ENCODE results near the gene FNDC5.

FNDC5 gene

GRCh38 chr1:32904797-32905196 lies 34.1 kb upstream of the FNDC5 start:
- ATAC-seq (ENCODE audit: low read depth) (no peak), DNase-seq (ENCODE audit: low spot score) (no peak)
- Histone ChIP-seq H3K4me1 (ENCODE audit: insufficient read depth, poor library complexity, severe bottlenecking) (no peaks in the 10 kb centered on the region), H3K27ac (ENCODE audit: poor library complexity, severe bottlenecking) (no peak overlapping the region), H3K36me3 (ENCODE audit: low read depth) (no peaks in the 10 kb centered on the region), H3K4me3 (ENCODE audit: severe bottlenecking) (no peak overlapping the region), H3K27me3 (ENCODE audit: insufficient read depth, poor library complexity, severe bottlenecking) (no peaks in the 10 kb centered on the region), H3K9me3 (ENCODE audit: severe bottlenecking) (no peaks in the 10 kb centered on the region)
- TF ChIP-seq CTCF (IDR thresholded peaks at IDR 0.05; ENCODE audit: poor library complexity, severe bottlenecking) = no peak

- Histone ChIP-seq H3K27me3 (ENCODE audit: insufficient read depth, poor library complexity, severe bottlenecking) (no peaks in the 10 kb centered on the region), H3K4me1 (ENCODE audit: insufficient read depth, poor library complexity, severe bottlenecking) (no peaks in the 10 kb centered on the region), H3K27ac (ENCODE audit: poor library complexity, severe bottlenecking) (no peak overlapping the region), H3K36me3 (ENCODE audit: low read depth) (no peaks in the 10 kb centered on the region), H3K9me3 (ENCODE audit: severe bottlenecking) (no peaks in the 10 kb centered on the region), H3K4me3 (ENCODE audit: severe bottlenecking) (no peak overlapping the region)
- no peak for TF ChIP-seq CTCF (IDR thresholded peaks at IDR 0.05; ENCODE audit: poor library complexity, severe bottlenecking)
- ATAC-seq (ENCODE audit: low read depth) = no peak
- DNase-seq (ENCODE audit: low spot score) = no peak
Observed at GRCh38 chr1:32903991-32904785, 33.5 kb upstream of the FNDC5 start.

GRCh38 chr1:32902535-32902920 lies 31.8 kb upstream of the FNDC5 start:
- Histone ChIP-seq H3K36me3 (ENCODE audit: low read depth) (no peaks in the 10 kb centered on the region), H3K9me3 (ENCODE audit: severe bottlenecking) (no peaks in the 10 kb centered on the region), H3K4me3 (ENCODE audit: severe bottlenecking) (no peak overlapping the region), H3K27me3 (ENCODE audit: insufficient read depth, poor library complexity, severe bottlenecking) (no peaks in the 10 kb centered on the region), H3K27ac (ENCODE audit: poor library complexity, severe bottlenecking) (no peak overlapping the region), H3K4me1 (ENCODE audit: insufficient read depth, poor library complexity, severe bottlenecking) (no peaks in the 10 kb centered on the region)
- no peak for TF ChIP-seq CTCF (IDR thresholded peaks at IDR 0.05; ENCODE audit: poor library complexity, severe bottlenecking)
- DNase-seq (ENCODE audit: low spot score) = peak; percentile 19
- no peak for ATAC-seq (ENCODE audit: low read depth)

DNA sequence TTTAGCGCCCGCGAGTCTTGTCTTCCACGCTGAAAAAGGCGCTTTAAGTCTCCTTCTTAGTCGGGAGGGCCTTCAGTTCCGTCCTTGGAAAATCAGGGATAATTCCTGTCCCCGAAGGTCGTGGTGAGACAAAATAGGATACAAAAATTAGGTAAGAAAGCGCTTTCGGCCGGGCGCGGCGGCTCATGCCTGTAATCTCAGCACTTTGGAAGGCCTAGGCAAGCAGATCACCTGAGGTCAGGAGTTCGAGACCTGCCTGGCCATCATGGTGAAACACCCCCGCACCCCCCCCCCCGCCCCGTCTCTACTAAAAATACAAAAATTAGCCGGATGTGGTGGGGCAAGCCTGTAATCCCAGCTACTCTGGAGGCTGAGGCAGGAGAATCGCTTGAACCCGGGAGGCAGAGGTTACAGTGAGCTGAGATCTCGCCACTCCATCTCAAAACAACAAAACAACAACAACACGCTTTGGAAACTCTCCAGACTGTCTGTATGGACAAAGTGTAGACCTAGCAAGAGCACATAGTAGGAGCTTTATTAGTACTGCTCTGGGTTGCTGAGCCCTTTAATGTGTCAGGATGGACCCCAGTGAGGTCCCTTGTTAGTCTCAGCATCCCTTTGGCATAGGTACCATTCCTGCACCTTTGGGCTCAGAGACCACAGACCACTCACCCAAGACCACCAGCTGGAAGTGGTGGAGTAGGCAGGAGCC lies 31.3 kb upstream of the FNDC5 start:
- no peak for ATAC-seq (ENCODE audit: low read depth)
- H3K27ac ChIP-seq (ENCODE audit: poor library complexity, severe bottlenecking) = no peak overlapping the region
- no peaks in the 10 kb centered on the region for H3K4me1 ChIP-seq (ENCODE audit: insufficient read depth, poor library complexity, severe bottlenecking)
- no peaks in the 10 kb centered on the region for H3K36me3 ChIP-seq (ENCODE audit: low read depth)
- H3K27me3 ChIP-seq (ENCODE audit: insufficient read depth, poor library complexity, severe bottlenecking) = no peaks in the 10 kb centered on the region
- DNase-seq (ENCODE audit: low spot score) = peak; percentile 29
- TF ChIP-seq CTCF (IDR thresholded peaks at IDR 0.05; ENCODE audit: poor library complexity, severe bottlenecking) = no peak
- peak overlapping the region; percentile 81 for H3K4me3 ChIP-seq (ENCODE audit: severe bottlenecking)
- H3K9me3 ChIP-seq (ENCODE audit: severe bottlenecking) = no peaks in the 10 kb centered on the region

Measured in RWPE2 (cell line).